Measurements from ENCODE around the gene DNMT1. TPM values are rescaled to one million over a fixed set of nuclear protein-coding genes. Genes with fewer than 3 reads are reported as not detected.
A peak's percentile ranks its signal among the peaks of the same experiment; 100 is the strongest.

DNMT1 gene
- total RNA-seq, 1 experiment from 2014 or later, result 117 TPM

- 0 out of 2 replicates have a peak, but pooled peaks cover 7% of the 10 kb centered on the region for H3K4me1 ChIP-seq (replicated peaks; ENCODE audit: insufficient read depth)
- H3K36me3 ChIP-seq (ENCODE audit: low read depth), result no peaks in the 10 kb centered on the region
- no peaks in the 10 kb centered on the region for H3K9me3 ChIP-seq (ENCODE audit: insufficient read depth, low read depth)
- H3K9me2 ChIP-seq (ENCODE audit: insufficient read depth), result no peaks in the 10 kb centered on the region
- DNase-seq, result peak; percentile 50 to 75
- peak within 1 kb of the TSS; percentile 79 for H2AFZ ChIP-seq
- intact Hi-C loops (cut with micrococcal nuclease; ENCODE audit: unreplicated experiment), result loop anchor here (5.0 kb wide), 1 partner anchor 39 kb away; the partner anchor contains the start of gene DNMT1
- H4K20me1 ChIP-seq (ENCODE audit: insufficient read depth), result 0 out of 2 replicates have a peak, but pooled peaks cover 3% of the 10 kb centered on the region
- H3K27ac ChIP-seq, result no peak within 1 kb of the TSS
- no TSS peak for BruUV-seq (replicated peaks)
- no peaks in the 10 kb centered on the region for H3K27me3 ChIP-seq (ENCODE audit: insufficient read depth, low read depth)
- H3K4me2 ChIP-seq, result peak within 1 kb of the TSS; percentile 84
- H3K4me3 ChIP-seq, result peak within 1 kb of the TSS; percentile 71
- H3K79me2 ChIP-seq (ENCODE audit: low read depth), result no peaks in the 10 kb centered on the region
- peaks cover 21% of the 10 kb centered on the region for H3F3A ChIP-seq (ENCODE audit: insufficient read depth, low read depth)
- TF ChIP-seq CTCF (conservative IDR thresholded peaks at IDR 0.05), result no peak
- TF ChIP-seq EZH2 (IDR thresholded peaks at IDR 0.05; ENCODE audit: low read depth), result no peak
- CTCF ChIA-PET, result interaction anchor here (0.7 kb wide), 2 partner anchors 19 to 26 kb away, joined by 4 read pairs; no protein-coding TSS in a partner anchor
- POLR2A ChIA-PET (ENCODE audit: unreplicated experiment), result interaction anchor here (0.6 kb wide), 1 partner anchor 39 kb away, joined by 3 read pairs; no protein-coding TSS in a partner anchor
Measured at GRCh38 chr19:10230861-10231611, 36.3 kb upstream of the DNMT1 start, which contains the start of gene S1PR2. S1PR2 (minus strand) TSS chr19:10231331; CDS start chr19:10224905, 6,426 bp downstream.

- no peak overlapping the region for H3K27ac ChIP-seq
- H3K9me2 ChIP-seq (ENCODE audit: insufficient read depth), result no peaks in the 10 kb centered on the region
- CTCF ChIA-PET, result interaction anchor here (0.7 kb wide), 1 partner anchor 25 kb away, joined by 4 read pairs; no protein-coding TSS in a partner anchor
Measured at GRCh38 chr19:10230173-10230860, 35.6 kb upstream of the DNMT1 start.

More at GRCh38 chr19:10230173-10230860, 35.6 kb upstream of the DNMT1 start:
- Histone ChIP-seq H4K20me1 (ENCODE audit: insufficient read depth) (0 out of 2 replicates have a peak, but pooled peaks cover 4% of the 10 kb centered on the region), H2AFZ (peak overlapping the region; percentile 79), H3K4me3 (peak overlapping the region; percentile 71), H3K27me3 (ENCODE audit: insufficient read depth, low read depth) (no peaks in the 10 kb centered on the region), H3K4me2 (peak overlapping the region; percentile 84), H3K4me1 (replicated peaks; ENCODE audit: insufficient read depth) (0 out of 2 replicates have a peak, but pooled peaks cover 7% of the 10 kb centered on the region), H3F3A (ENCODE audit: insufficient read depth, low read depth) (peaks cover 25% of the 10 kb centered on the region), H3K36me3 (ENCODE audit: low read depth) (no peaks in the 10 kb centered on the region), H3K9me3 (ENCODE audit: insufficient read depth, low read depth) (no peaks in the 10 kb centered on the region), H3K79me2 (ENCODE audit: low read depth) (no peaks in the 10 kb centered on the region)
- TF ChIP-seq CTCF (conservative IDR thresholded peaks at IDR 0.05) (no peak), EZH2 (IDR thresholded peaks at IDR 0.05; ENCODE audit: low read depth) (no peak)
- peak in 1 of 2 experiments; percentile 31 for DNase-seq
- TSS peak; percentile 53 for BruUV-seq (replicated peaks)
- POLR2A ChIA-PET (ENCODE audit: unreplicated experiment), result no interaction called here
- intact Hi-C loops (cut with micrococcal nuclease; ENCODE audit: unreplicated experiment), result loop anchor here (5.0 kb wide), 1 partner anchor 38 kb away; the partner anchor contains the start of gene DNMT1
